SK-N-SH (cell line): ENCODE measurements around the gene SIX5.

Experiments
- CTCF ChIP-seq: fragments of 200-600 bp; sonication (generic); IDR thresholded peaks from 2 replicates; pipeline ENCODE4 v1.6.1; 2017; ENCODE audit warnings: antibody characterized with exemption, mild to moderate bottlenecking, moderate library complexity
- EP300 ChIP-seq, 2 experiments: IDR thresholded peaks; 2 replicates each; pipeline versions ENCODE4 v1.4.0 to v1.6.1; 2012; ENCODE audit warnings: borderline replicate concordance in 1 of 2, low read depth in 1 of 2, low read length in 1 of 2
- GABPA ChIP-seq: IDR thresholded peaks from 2 replicates; pipeline ENCODE4 v1.4.0; 2012; ENCODE audit warnings: low read depth, mild to moderate bottlenecking
- MXI1 ChIP-seq: IDR thresholded peaks from 2 replicates; pipeline ENCODE4 v1.6.1; 2012; ENCODE audit warnings: mild to moderate bottlenecking, low read depth, low read length, improper control_type of control experiment
- RCOR1 ChIP-seq: fragments of 150-350 bp; IDR thresholded peaks from 2 replicates; pipeline ENCODE4 v1.6.1; 2017; ENCODE audit warnings: antibody characterized with exemption, low read length
- REST ChIP-seq: IDR thresholded peaks from 2 replicates; pipeline ENCODE4 v1.6.1; 2012; ENCODE audit warnings: mild to moderate bottlenecking, low read depth, low read length, moderate library complexity
- RFX5 ChIP-seq: IDR thresholded peaks from 2 replicates; pipeline ENCODE4 v1.6.1; 2012; ENCODE audit warnings: mild to moderate bottlenecking, improper control_type of control experiment, low read length

GRCh38 chr19:45717131-45717982 lies 51.7 kb downstream of the SIX5 start:
- TF ChIP-seq GABPA (no peak), MXI1 (peak; percentile 90; the same call in 1 of the 2 replicates), RFX5 (peak; percentile 34; the same call in 1 of the 2 replicates), EP300 (IDR thresholded peaks at IDR 0.05; ENCODE audit: borderline replicate concordance in 1 of 2, low read depth in 1 of 2, low read length in 1 of 2) (no peak; a peak in 2 of 4 replicates), RCOR1 (no peak), REST (no peak), CTCF (no peak)
